IMR-90 (cell line): ENCODE results near the gene GCN1.

Experiments used
- POLR2A ChIP-seq: IDR thresholded peaks from 2 replicates; pipeline ENCODE4 v1.6.1; 2012; ENCODE audit warnings: mild to moderate bottlenecking, low read depth, low read length
- RAD21 ChIP-seq: IDR thresholded peaks from 2 replicates; pipeline ENCODE4 v1.6.1; 2012; ENCODE audit warnings: low read length, improper control_type of control experiment
- TF ChIP-seq, protein P1 (sequence below): conservative IDR thresholded peaks from 2 replicates; pipeline ENCODE4 v1.5.1; 2012; ENCODE audit warnings: mild to moderate bottlenecking, low read depth, low read length, improper control_type of control experiment
- TF ChIP-seq, protein P2 (sequence below): fragments of 150-350 bp; IDR thresholded peaks from 2 replicates; pipeline ENCODE4 v1.6.1; 2017; ENCODE audit warnings: mild to moderate bottlenecking, antibody characterized with exemption, low read length, low read depth

DNA sequence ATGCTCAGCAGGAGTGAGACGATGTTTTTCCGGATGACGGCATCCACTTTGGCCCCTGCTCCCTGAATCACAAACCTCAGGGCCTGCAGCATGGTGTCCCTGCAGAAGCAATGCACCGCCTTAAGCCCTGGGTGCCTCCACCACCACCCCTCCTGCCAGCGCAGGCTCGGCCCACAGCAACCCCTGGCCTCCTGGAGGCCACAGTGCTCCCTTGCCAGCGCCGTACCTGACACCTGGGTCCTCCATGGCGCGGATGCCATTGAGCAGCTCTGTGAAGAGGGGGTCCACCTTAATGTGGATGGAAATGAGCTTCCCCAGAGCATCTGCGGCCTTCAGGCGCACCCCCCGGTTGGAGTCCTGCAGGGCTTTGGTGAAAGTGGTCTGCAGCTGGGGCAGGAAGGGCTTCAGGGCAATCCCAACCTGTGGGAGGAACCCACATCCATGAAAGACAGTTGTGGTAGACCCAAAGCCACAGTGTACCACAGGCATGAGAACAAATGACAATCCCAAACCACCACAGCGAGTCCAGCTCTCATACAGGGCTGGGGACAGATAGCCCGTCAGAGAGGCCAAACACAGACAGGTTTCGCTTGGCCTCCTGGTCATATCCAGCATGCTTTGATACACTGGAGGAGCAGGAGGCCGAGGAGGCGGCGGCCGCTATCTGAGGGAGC lies 60.1 kb downstream of the GCN1 start:
- TF ChIP-seq POLR2A: no peak
- TF ChIP-seq, protein P1, sequence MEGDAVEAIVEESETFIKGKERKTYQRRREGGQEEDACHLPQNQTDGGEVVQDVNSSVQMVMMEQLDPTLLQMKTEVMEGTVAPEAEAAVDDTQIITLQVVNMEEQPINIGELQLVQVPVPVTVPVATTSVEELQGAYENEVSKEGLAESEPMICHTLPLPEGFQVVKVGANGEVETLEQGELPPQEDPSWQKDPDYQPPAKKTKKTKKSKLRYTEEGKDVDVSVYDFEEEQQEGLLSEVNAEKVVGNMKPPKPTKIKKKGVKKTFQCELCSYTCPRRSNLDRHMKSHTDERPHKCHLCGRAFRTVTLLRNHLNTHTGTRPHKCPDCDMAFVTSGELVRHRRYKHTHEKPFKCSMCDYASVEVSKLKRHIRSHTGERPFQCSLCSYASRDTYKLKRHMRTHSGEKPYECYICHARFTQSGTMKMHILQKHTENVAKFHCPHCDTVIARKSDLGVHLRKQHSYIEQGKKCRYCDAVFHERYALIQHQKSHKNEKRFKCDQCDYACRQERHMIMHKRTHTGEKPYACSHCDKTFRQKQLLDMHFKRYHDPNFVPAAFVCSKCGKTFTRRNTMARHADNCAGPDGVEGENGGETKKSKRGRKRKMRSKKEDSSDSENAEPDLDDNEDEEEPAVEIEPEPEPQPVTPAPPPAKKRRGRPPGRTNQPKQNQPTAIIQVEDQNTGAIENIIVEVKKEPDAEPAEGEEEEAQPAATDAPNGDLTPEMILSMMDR: no peak
- TF ChIP-seq, protein P2, sequence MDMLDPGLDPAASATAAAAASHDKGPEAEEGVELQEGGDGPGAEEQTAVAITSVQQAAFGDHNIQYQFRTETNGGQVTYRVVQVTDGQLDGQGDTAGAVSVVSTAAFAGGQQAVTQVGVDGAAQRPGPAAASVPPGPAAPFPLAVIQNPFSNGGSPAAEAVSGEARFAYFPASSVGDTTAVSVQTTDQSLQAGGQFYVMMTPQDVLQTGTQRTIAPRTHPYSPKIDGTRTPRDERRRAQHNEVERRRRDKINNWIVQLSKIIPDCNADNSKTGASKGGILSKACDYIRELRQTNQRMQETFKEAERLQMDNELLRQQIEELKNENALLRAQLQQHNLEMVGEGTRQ: no peak
- no peak for TF ChIP-seq RAD21
